Measurements from ENCODE around the gene BCAN.
A peak's percentile ranks its signal among the peaks of the same experiment; 100 is the strongest.

Gene BCAN

GRCh38 chr1:156663178-156663577 lies 21.3 kb downstream of the BCAN start:
- peak; percentile 31 for DNase-seq

GRCh38 chr1:156664046-156664766 lies 22.3 kb downstream of the BCAN start:
- peak; percentile 76 for DNase-seq

- DNase-seq, result peak; percentile 47
Measured at GRCh38 chr1:156664767-156665411, 23.0 kb downstream of the BCAN start.

GRCh38 chr1:156665539-156665938 lies 23.6 kb downstream of the BCAN start:
- no peak for DNase-seq

- no peak for DNase-seq
Measured at GRCh38 chr1:156666862-156667609, 25.1 kb downstream of the BCAN start.

- DNase-seq, result no peak
Measured at GRCh38 chr1:156667610-156667967, 25.7 kb downstream of the BCAN start.

GRCh38 chr1:156667968-156668709 lies 26.2 kb downstream of the BCAN start:
- DNase-seq, result no peak

GRCh38 chr1:156668801-156669637 lies 27.1 kb downstream of the BCAN start:
- DNase-seq, result no peak

GRCh38 chr1:156669794-156670193 lies 27.9 kb downstream of the BCAN start:
- no peak for DNase-seq

GRCh38 chr1:156670359-156670758 lies 28.4 kb downstream of the BCAN start:
- no peak for DNase-seq

GRCh38 chr1:156670791-156671190 lies 28.9 kb downstream of the BCAN start:
- no peak for DNase-seq

- no peak for DNase-seq
Measured at GRCh38 chr1:156671804-156672203, 29.9 kb downstream of the BCAN start.

GRCh38 chr1:156673387-156674121 lies 31.6 kb downstream of the BCAN start:
- peak; percentile 63 for DNase-seq

- peak; percentile 41 for DNase-seq
Measured at GRCh38 chr1:156675210-156676113, 33.5 kb downstream of the BCAN start.

- no peak for DNase-seq
Measured at GRCh38 chr1:156676114-156676819, 34.4 kb downstream of the BCAN start.

- peak; percentile 68 for DNase-seq
Measured at GRCh38 chr1:156676820-156677615, 35.1 kb downstream of the BCAN start, which contains the start of gene NES. Gene NES, minus strand, starts transcription at chr1:156677407. Its CDS starts 143 bp downstream, at chr1:156677264.

GRCh38 chr1:156677616-156678596 lies 36.0 kb downstream of the BCAN start:
- peak; percentile 81 for DNase-seq
